HEK293 (cell line): ENCODE results near the gene NSUN6.

ENCODE experiments used
- CTCF ChIA-PET: fragments of 350-600 bp; formaldehyde crosslinking; extraction: SDS; loops from one replicate; lab custom pipeline; 2021; ENCODE audit warnings: antibody characterized with exemption; lab: Yijun Ruan, JAX
- POLR2A ChIA-PET: fragments of 300-600 bp; formaldehyde crosslinking; extraction: SDS; loops from one replicate; lab custom pipeline; 2020; ENCODE audit warnings: antibody characterized with exemption, inconsistent platforms; lab: Yijun Ruan, JAX
- H3K27ac ChIP-seq: fragments of 200-500 bp; sonication (Bioruptor generic); 2 replicates; pipeline ENCODE4 v1.5.1; 2014; ENCODE audit warnings: low read depth, low read length, control low read depth, inconsistent platforms; ENCODE audit errors: extremely low read depth
- H3K36me3 ChIP-seq, 2 experiments: fragments of 200-500 bp in 1 of 2; sonication (Bioruptor generic) in 1 of 2; 1 replicate in 1 of 2; 2 replicates in 1 of 2; pipeline ENCODE4 v1.5.1; 2014 to 2017; ENCODE audit warnings: inconsistent platforms in 2 of 2, low read length in 2 of 2; ENCODE audit not compliant: control insufficient read depth in 2 of 2, insufficient read depth in 1 of 2
- H3K4me1 ChIP-seq: fragments of 200-500 bp; sonication (Bioruptor generic); 2 replicates; pipeline ENCODE4 v1.5.1; 2014; ENCODE audit warnings: mild to moderate bottlenecking, low read length, inconsistent platforms; ENCODE audit not compliant: control insufficient read depth, insufficient read depth
- H3K4me3 ChIP-seq: 2 replicates; pipeline ENCODE4 v1.5.1; 2011; ENCODE audit warnings: low read depth, mild to moderate bottlenecking, control low read depth, low read length, moderate library complexity
- H3K9me3 ChIP-seq: fragments of 200-500 bp; sonication (Bioruptor generic); 2 replicates; pipeline ENCODE4 v1.5.1; 2014; ENCODE audit warnings: low read depth, low read length, inconsistent platforms; ENCODE audit not compliant: control insufficient read depth, insufficient read depth
- GLIS1 ChIP-seq: fragments of 450-650 bp; formaldehyde crosslinking; IDR thresholded peaks from 2 replicates; pipeline ENCODE4 v1.5.1; 2016; ENCODE audit warnings: missing biosample characterization, missing genetic modification characterization
- GLIS2 ChIP-seq: fragments of 450-650 bp; formaldehyde crosslinking; IDR thresholded peaks from 2 replicates; pipeline ENCODE4 v1.5.1; 2016; ENCODE audit warnings: missing biosample characterization, missing genetic modification characterization
- HOXA7 ChIP-seq: sonication (generic); formaldehyde crosslinking; IDR thresholded peaks from 2 replicates; pipeline ENCODE4 v1.8.1; 2022; ENCODE audit warnings: missing genetic modification reagents, borderline replicate concordance
- KLF9 ChIP-seq: fragments of 450-650 bp; formaldehyde crosslinking; IDR thresholded peaks from 2 replicates; pipeline ENCODE4 v1.5.1; 2016; ENCODE audit warnings: missing biosample characterization, missing genetic modification characterization, low read depth
- RBAK ChIP-seq: fragments of 450-650 bp; formaldehyde crosslinking; IDR thresholded peaks from 2 replicates; pipeline ENCODE4 v1.5.1; 2016; ENCODE audit warnings: missing biosample characterization, missing genetic modification characterization
- WT1 ChIP-seq: fragments of 450-650 bp; formaldehyde crosslinking; IDR thresholded peaks from 2 replicates; pipeline ENCODE4 v1.5.1; 2016; ENCODE audit warnings: missing biosample characterization, missing genetic modification characterization
- ZBTB7A ChIP-seq: fragments of 450-650 bp; formaldehyde crosslinking; IDR thresholded peaks from 2 replicates; pipeline ENCODE4 v1.5.1; 2016; ENCODE audit warnings: low read depth, missing biosample characterization, missing genetic modification characterization
- ZEB2 ChIP-seq: fragments of 450-650 bp; formaldehyde crosslinking; IDR thresholded peaks from 2 replicates; pipeline ENCODE4 v1.5.1; 2016; ENCODE audit warnings: missing biosample characterization, missing genetic modification characterization
- ZFP69B ChIP-seq: fragments of 450-650 bp; formaldehyde crosslinking; IDR thresholded peaks from 2 replicates; pipeline ENCODE4 v1.5.1; 2016; ENCODE audit warnings: missing biosample characterization, missing genetic modification characterization
- ZIC2 ChIP-seq: fragments of 450-650 bp; formaldehyde crosslinking; IDR thresholded peaks from 2 replicates; pipeline ENCODE4 v1.5.1; 2016; ENCODE audit warnings: missing biosample characterization, missing genetic modification characterization
- ZNF10 ChIP-seq: fragments of 450-650 bp; formaldehyde crosslinking; IDR thresholded peaks from 2 replicates; pipeline ENCODE4 v1.5.1; 2017; ENCODE audit warnings: missing biosample characterization, missing genetic modification characterization
- ZNF112 ChIP-seq: fragments of 450-650 bp; formaldehyde crosslinking; IDR thresholded peaks from 2 replicates; pipeline ENCODE4 v1.5.0; 2017; ENCODE audit warnings: missing biosample characterization, missing genetic modification characterization
- ZNF114 ChIP-seq: fragments of 450-650 bp; formaldehyde crosslinking; IDR thresholded peaks from 2 replicates; pipeline ENCODE4 v1.5.0; 2017; ENCODE audit warnings: missing biosample characterization, missing genetic modification characterization
- ZNF157 ChIP-seq: fragments of 450-650 bp; formaldehyde crosslinking; IDR thresholded peaks from 2 replicates; pipeline ENCODE4 v1.5.1; 2016; ENCODE audit warnings: missing biosample characterization, missing genetic modification characterization
- ZNF16 ChIP-seq: fragments of 450-650 bp; formaldehyde crosslinking; IDR thresholded peaks from 2 replicates; pipeline ENCODE4 v1.5.1; 2016; ENCODE audit warnings: low read depth, missing biosample characterization, missing genetic modification characterization
- ZNF211 ChIP-seq: fragments of 450-650 bp; formaldehyde crosslinking; IDR thresholded peaks from 2 replicates; pipeline ENCODE4 v1.5.1; 2016; ENCODE audit warnings: low read depth, missing biosample characterization, missing genetic modification characterization
- ZNF214 ChIP-seq: fragments of 450-650 bp; formaldehyde crosslinking; IDR thresholded peaks from 2 replicates; pipeline ENCODE4 v1.5.1; 2017; ENCODE audit warnings: missing biosample characterization, mild to moderate bottlenecking, missing genetic modification characterization, borderline replicate concordance
- ZNF248 ChIP-seq: fragments of 450-650 bp; formaldehyde crosslinking; IDR thresholded peaks from 2 replicates; pipeline ENCODE4 v1.5.1; 2017; ENCODE audit warnings: missing biosample characterization, missing genetic modification characterization
- ZNF302 ChIP-seq: fragments of 450-650 bp; formaldehyde crosslinking; IDR thresholded peaks from 2 replicates; pipeline ENCODE4 v1.5.1; 2016; ENCODE audit warnings: missing biosample characterization, missing genetic modification characterization, low read depth
- ZNF433 ChIP-seq: fragments of 450-650 bp; formaldehyde crosslinking; IDR thresholded peaks from 2 replicates; pipeline ENCODE4 v1.5.1; 2016; ENCODE audit warnings: missing biosample characterization, missing genetic modification characterization, low read depth
- ZNF48 ChIP-seq: fragments of 450-650 bp; formaldehyde crosslinking; IDR thresholded peaks from 2 replicates; pipeline ENCODE4 v1.5.1; 2016; ENCODE audit warnings: missing biosample characterization, missing genetic modification characterization
- ZNF544 ChIP-seq: fragments of 450-650 bp; formaldehyde crosslinking; IDR thresholded peaks from 2 replicates; pipeline ENCODE4 v1.5.0; 2017; ENCODE audit warnings: missing biosample characterization, missing genetic modification characterization
- ZNF555 ChIP-seq: fragments of 450-650 bp; formaldehyde crosslinking; conservative IDR thresholded peaks from 2 replicates; pipeline ENCODE4 v1.5.1; 2017; ENCODE audit warnings: missing biosample characterization, mild to moderate bottlenecking, missing genetic modification characterization, inconsistent platforms
- ZNF561 ChIP-seq: fragments of 450-650 bp; IDR thresholded peaks from 2 replicates; pipeline ENCODE4 v1.5.1; 2018; ENCODE audit warnings: missing biosample characterization, missing genetic modification characterization, borderline replicate concordance
- ZNF596 ChIP-seq: fragments of 450-650 bp; IDR thresholded peaks from 2 replicates; pipeline ENCODE4 v1.5.0; 2018; ENCODE audit warnings: missing biosample characterization, mild to moderate bottlenecking, missing genetic modification characterization, moderate library complexity
- ZNF677 ChIP-seq: fragments of 450-650 bp; IDR thresholded peaks from 2 replicates; pipeline ENCODE4 v1.5.0; 2018; ENCODE audit warnings: missing biosample characterization, mild to moderate bottlenecking, missing genetic modification characterization, moderate library complexity
- ZNF707 ChIP-seq: fragments of 450-650 bp; formaldehyde crosslinking; IDR thresholded peaks from 2 replicates; pipeline ENCODE4 v1.5.1; 2016; ENCODE audit warnings: missing biosample characterization, missing genetic modification characterization
- ZSCAN30 ChIP-seq: fragments of 450-650 bp; IDR thresholded peaks from 2 replicates; pipeline ENCODE4 v1.5.1; 2018; ENCODE audit warnings: missing biosample characterization, mild to moderate bottlenecking, missing genetic modification characterization, moderate library complexity
- TF ChIP-seq, protein P1 (sequence below): fragments of 450-650 bp; IDR thresholded peaks from 2 replicates; pipeline ENCODE4 v1.5.1; 2018; ENCODE audit warnings: missing biosample characterization, mild to moderate bottlenecking, missing genetic modification characterization
- TF ChIP-seq, protein P2 (sequence below): fragments of 450-650 bp; formaldehyde crosslinking; conservative IDR thresholded peaks from 2 replicates; pipeline ENCODE4 v1.5.1; 2016; ENCODE audit warnings: low read depth, missing biosample characterization, missing genetic modification characterization

The NSUN6 gene

DNA sequence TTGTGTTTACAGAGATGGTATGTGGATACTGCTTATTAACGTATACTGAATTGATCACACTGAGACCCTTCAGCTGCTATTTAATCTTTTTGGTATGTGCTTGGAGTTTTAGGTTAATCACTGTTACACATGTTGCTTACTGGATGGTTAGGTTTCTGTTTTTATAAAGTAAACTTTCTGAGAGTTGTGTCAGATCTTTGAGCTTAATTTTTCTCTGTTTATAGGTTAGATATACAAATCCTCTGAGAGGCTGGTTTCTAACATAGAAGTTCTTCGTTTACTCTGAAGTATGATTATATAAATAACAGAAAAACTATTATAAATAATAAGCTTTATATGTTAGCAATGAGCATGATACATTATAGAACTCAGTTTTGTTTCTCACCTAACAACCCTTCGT, 123.1 kb downstream of the NSUN6 start:
- TF ChIP-seq ZNF48 (no peak), ZBTB7A (tag by site-specific recombination) (no peak), KLF9 (tag by site-specific recombination) (no peak), ZNF433 (no peak), ZNF157 (no peak), ZSCAN30 (tag by site-specific recombination) (no peak), RBAK (tag by site-specific recombination) (no peak), ZNF302 (tag by site-specific recombination) (no peak), ZNF677 (no peak), ZIC2 (no peak)
- TF ChIP-seq, protein P1, sequence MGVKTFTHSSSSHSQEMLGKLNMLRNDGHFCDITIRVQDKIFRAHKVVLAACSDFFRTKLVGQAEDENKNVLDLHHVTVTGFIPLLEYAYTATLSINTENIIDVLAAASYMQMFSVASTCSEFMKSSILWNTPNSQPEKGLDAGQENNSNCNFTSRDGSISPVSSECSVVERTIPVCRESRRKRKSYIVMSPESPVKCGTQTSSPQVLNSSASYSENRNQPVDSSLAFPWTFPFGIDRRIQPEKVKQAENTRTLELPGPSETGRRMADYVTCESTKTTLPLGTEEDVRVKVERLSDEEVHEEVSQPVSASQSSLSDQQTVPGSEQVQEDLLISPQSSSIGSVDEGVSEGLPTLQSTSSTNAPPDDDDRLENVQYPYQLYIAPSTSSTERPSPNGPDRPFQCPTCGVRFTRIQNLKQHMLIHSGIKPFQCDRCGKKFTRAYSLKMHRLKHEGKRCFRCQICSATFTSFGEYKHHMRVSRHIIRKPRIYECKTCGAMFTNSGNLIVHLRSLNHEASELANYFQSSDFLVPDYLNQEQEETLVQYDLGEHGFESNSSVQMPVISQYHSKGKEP, result no peak
- TF ChIP-seq, all 188 proteins: peak for 0
- H3K4me1 ChIP-seq, result no peaks in the 10 kb centered on the region
- ChIA-PET POLR2A (no interaction called here), CTCF (no interaction called here)
- peaks cover 0 to 17% of the 10 kb centered on the region in 2 experiments; a peak in 2 of 3 replicates for H3K36me3 ChIP-seq
- H3K9me3 ChIP-seq, result no peaks in the 10 kb centered on the region; the same call in 1 of the 2 replicates
- H3K4me3 ChIP-seq, result no peak overlapping the region
- H3K27ac ChIP-seq, result no peak overlapping the region

DNA sequence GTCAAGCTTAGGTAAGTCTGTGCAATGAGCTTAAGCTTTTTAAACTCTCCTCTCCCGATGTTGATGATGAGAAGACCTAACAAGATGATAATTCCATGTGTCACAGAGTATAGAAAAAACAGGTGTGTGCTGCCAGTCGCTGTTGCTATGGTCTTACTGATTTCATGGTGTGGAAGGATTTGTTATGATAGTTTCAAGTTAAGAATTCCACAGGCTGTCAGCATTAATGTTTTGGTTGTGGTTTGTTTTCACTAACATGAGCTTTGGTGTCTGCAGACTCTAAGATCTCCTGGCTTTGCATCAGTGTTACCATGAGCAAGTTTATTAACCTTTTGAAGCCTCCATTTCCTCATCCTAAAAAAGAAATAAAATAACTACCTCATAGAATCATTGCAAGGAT, 123.7 kb downstream of the NSUN6 start:
- Histone ChIP-seq H3K4me3 (no peak overlapping the region), H3K9me3 (no peaks in the 10 kb centered on the region; the same call in 1 of the 2 replicates), H3K27ac (no peak overlapping the region), H3K4me1 (no peaks in the 10 kb centered on the region), H3K36me3 (peaks cover 0 to 17% of the 10 kb centered on the region in 2 experiments; a peak in 2 of 3 replicates)
- ChIA-PET POLR2A (no interaction called here), CTCF (no interaction called here)
- TF ChIP-seq ZNF214 (no peak), ZNF211 (tag by site-specific recombination) (no peak), ZEB2 (tag by site-specific recombination) (no peak), ZNF561 (tag by site-specific recombination) (no peak), ZNF10 (no peak), ZNF555 (tag by site-specific recombination) (no peak), ZNF48 (no peak), HOXA7 (CRISPR knock-in tag) (no peak), GLIS1 (tag by site-specific recombination) (no peak), ZNF707 (tag by site-specific recombination) (no peak)

DNA sequence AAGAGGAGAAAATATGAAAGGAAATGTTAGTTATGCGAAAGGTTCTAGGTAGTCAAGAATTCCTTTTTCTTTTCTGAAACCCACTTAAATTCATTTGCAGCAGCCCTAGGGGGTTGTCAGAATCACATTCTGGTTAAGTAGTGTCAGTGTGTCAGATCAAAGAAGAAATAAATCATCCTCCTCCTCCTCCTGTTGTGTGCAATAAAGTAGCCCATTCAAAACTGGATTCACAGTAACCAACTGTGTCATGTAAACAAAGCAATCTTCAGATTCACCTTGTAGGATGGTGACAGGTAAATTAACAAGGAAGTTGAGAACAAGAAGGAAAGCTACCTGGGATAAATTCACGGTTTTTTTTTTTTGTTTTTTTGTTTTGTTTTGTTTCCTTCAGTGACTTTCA, 127.5 kb downstream of the NSUN6 start:
- H3K27ac ChIP-seq, result no peak overlapping the region
- no peaks in the 10 kb centered on the region for H3K4me1 ChIP-seq
- no peak overlapping the region for H3K4me3 ChIP-seq
- ChIA-PET CTCF (no interaction called here), POLR2A (no interaction called here)
- H3K36me3 ChIP-seq, result peaks cover 0 to 15% of the 10 kb centered on the region in 2 experiments; a peak in 2 of 3 replicates
- H3K9me3 ChIP-seq, result no peaks in the 10 kb centered on the region
- TF ChIP-seq GLIS2 (no peak), ZNF114 (no peak), WT1 (tag by site-specific recombination) (no peak), ZNF16 (tag by site-specific recombination) (no peak), ZFP69B (tag by site-specific recombination) (no peak), ZNF112 (tag by site-specific recombination) (no peak), ZNF596 (no peak), ZNF677 (no peak), ZNF248 (tag by site-specific recombination) (no peak), ZNF544 (no peak)
- TF ChIP-seq, protein P2, sequence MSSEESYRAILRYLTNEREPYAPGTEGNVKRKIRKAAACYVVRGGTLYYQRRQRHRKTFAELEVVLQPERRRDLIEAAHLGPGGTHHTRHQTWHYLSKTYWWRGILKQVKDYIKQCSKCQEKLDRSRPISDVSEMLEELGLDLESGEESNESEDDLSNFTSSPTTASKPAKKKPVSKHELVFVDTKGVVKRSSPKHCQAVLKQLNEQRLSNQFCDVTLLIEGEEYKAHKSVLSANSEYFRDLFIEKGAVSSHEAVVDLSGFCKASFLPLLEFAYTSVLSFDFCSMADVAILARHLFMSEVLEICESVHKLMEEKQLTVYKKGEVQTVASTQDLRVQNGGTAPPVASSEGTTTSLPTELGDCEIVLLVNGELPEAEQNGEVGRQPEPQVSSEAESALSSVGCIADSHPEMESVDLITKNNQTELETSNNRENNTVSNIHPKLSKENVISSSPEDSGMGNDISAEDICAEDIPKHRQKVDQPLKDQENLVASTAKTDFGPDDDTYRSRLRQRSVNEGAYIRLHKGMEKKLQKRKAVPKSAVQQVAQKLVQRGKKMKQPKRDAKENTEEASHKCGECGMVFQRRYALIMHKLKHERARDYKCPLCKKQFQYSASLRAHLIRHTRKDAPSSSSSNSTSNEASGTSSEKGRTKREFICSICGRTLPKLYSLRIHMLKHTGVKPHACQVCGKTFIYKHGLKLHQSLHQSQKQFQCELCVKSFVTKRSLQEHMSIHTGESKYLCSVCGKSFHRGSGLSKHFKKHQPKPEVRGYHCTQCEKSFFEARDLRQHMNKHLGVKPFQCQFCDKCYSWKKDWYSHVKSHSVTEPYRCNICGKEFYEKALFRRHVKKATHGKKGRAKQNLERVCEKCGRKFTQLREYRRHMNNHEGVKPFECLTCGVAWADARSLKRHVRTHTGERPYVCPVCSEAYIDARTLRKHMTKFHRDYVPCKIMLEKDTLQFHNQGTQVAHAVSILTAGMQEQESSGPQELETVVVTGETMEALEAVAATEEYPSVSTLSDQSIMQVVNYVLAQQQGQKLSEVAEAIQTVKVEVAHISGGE (tag by site-specific recombination), result no peak
